G401 (cell line): Measurements from ENCODE around the gene OR2Y1. TPM values are rescaled to one million over a fixed set of nuclear protein-coding genes. Genes with fewer than 3 reads are reported as not detected.

Experiments used
- total RNA-seq: library from RNA; depleted of rRNA; stranded (reverse); fragments of >200 nt; shearing (Covaris generic); gene quantifications from 2 replicates; pipeline ENCODE4 v1.2.3, GENCODE V29; 2014; rRNA removed

Gene OR2Y1
- total RNA-seq, 1 experiment from 2014 or later: not detected

Other genes with a start within 250 kb of the OR2Y1 start
- 15.5 and 18.0 TPM in 2 replicates for gene CNOT6, start 245.7 kb downstream of the OR2Y1 start, total RNA-seq
- not detected in 2 replicates for gene SCGB3A1, start 148.6 kb downstream of the OR2Y1 start, total RNA-seq
- gene FLT4, start 90.5 kb downstream of the OR2Y1 start, total RNA-seq: 15.7 and 31.3 TPM in 2 replicates
- gene MGAT1, start 62.7 kb upstream of the OR2Y1 start, total RNA-seq: 207 and 258 TPM in 2 replicates
- 33.0 and 37.9 TPM in 2 replicates for gene ZFP62, start 121.2 kb upstream of the OR2Y1 start, total RNA-seq
- gene BTNL8, start 159.1 kb upstream of the OR2Y1 start, total RNA-seq: not detected in 2 replicates
- gene BTNL3, start 248.8 kb upstream of the OR2Y1 start, total RNA-seq: not detected in 2 replicates